ENCODE data around the gene DNAAF5. TPM values are rescaled to one million over a fixed set of nuclear protein-coding genes. Genes with fewer than 3 reads are reported as not detected.

DNAAF5 gene
- total and polyA plus RNA-seq, 2 of the 13 experiments (the other 11 are each of a cell fraction or from before 2014, with no cell fraction given): 11.9 to 21.5 TPM

DNA sequence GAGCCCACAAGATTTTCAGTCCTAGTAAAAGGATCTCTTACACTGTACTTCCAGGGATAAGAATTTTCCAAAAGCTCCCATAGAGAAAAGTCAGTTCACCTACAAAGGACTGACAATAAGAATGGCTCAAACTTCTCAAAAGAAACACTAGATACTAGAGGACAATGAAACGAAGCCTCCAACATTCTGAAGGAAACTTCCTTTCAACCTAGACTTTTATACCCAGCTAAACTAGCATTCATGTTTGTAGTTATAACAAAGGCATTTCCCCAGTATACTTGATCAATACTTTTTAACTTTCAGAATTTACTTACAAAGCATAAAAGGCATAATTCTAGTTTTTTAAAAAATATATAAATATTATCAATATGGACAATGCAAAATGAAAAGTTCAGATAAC is 41.0 kb upstream of the DNAAF5 start:
- in situ Hi-C loops (cut with HindIII; ENCODE audit: extremely low pct_ligation_motif_present, low pct_unique_long_range_greater_than_20kb): no loop called here
- Histone ChIP-seq H3K79me2 (ENCODE audit: insufficient read depth, low read length) (no peaks in the 10 kb centered on the region), H3K9ac (ENCODE audit: insufficient read depth, low read depth, low read length) (no peak overlapping the region), H3K9me3 (ENCODE audit: low read length) (peaks cover 24% of the 10 kb centered on the region), H4K20me1 (ENCODE audit: insufficient read depth, low read length) (no peaks in the 10 kb centered on the region), H3K27ac (ENCODE audit: extremely low read length, insufficient read depth, low read length) (no peak overlapping the region), H3K4me1 (ENCODE audit: insufficient read depth, low read length) (no peaks in the 10 kb centered on the region), H3K36me3 (replicated peaks in 1 of 2; ENCODE audit: control insufficient read depth in 1 of 2, insufficient read depth in 2 of 2, low read length in 2 of 2) (peaks cover 4 to 27% of the 10 kb centered on the region in 2 experiments; a peak in 3 of 5 replicates), H3K4me3 (replicated peaks in 1 of 3; ENCODE audit: insufficient read depth in 1 of 3, low read depth in 2 of 3, low read length in 3 of 3) (no peak overlapping the region), H3K4me2 (ENCODE audit: low read depth, low read length) (no peak overlapping the region), H3K27me3 (ENCODE audit: control insufficient read depth in 1 of 2, insufficient read depth in 2 of 2, low read length in 2 of 2) (no peaks in the 10 kb centered on the region), H2AFZ (ENCODE audit: low read length) (no peak overlapping the region)
- ChIA-PET CTCF (ENCODE audit: low intra/inter-chr PET ratio, low total read pairs) (no interaction called here), POLR2A (no interaction called here)
- 100% methylated on average over 1 of the region's 1 CpG for WGBS (ENCODE audit: low lambda C conversion rate)
- peak; percentile 100 for TF ChIP-seq ZFP1 (CRISPR knock-in tag; IDR thresholded peaks at IDR 0.05)
- TF ChIP-seq, protein P1, sequence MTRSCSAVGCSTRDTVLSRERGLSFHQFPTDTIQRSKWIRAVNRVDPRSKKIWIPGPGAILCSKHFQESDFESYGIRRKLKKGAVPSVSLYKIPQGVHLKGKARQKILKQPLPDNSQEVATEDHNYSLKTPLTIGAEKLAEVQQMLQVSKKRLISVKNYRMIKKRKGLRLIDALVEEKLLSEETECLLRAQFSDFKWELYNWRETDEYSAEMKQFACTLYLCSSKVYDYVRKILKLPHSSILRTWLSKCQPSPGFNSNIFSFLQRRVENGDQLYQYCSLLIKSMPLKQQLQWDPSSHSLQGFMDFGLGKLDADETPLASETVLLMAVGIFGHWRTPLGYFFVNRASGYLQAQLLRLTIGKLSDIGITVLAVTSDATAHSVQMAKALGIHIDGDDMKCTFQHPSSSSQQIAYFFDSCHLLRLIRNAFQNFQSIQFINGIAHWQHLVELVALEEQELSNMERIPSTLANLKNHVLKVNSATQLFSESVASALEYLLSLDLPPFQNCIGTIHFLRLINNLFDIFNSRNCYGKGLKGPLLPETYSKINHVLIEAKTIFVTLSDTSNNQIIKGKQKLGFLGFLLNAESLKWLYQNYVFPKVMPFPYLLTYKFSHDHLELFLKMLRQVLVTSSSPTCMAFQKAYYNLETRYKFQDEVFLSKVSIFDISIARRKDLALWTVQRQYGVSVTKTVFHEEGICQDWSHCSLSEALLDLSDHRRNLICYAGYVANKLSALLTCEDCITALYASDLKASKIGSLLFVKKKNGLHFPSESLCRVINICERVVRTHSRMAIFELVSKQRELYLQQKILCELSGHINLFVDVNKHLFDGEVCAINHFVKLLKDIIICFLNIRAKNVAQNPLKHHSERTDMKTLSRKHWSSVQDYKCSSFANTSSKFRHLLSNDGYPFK (CRISPR knock-in tag; IDR thresholded peaks at IDR 0.05; ENCODE audit: borderline replicate concordance): no peak
- no peak for DNase-seq (ENCODE audit: low spot score)
- no peak for FAIRE-seq
- no TSS peak for BruUV-seq (replicated peaks)
- intact Hi-C loops (cut with micrococcal nuclease; ENCODE audit: unreplicated experiment): no loop called here
- ATAC-seq: no peak

DNA sequence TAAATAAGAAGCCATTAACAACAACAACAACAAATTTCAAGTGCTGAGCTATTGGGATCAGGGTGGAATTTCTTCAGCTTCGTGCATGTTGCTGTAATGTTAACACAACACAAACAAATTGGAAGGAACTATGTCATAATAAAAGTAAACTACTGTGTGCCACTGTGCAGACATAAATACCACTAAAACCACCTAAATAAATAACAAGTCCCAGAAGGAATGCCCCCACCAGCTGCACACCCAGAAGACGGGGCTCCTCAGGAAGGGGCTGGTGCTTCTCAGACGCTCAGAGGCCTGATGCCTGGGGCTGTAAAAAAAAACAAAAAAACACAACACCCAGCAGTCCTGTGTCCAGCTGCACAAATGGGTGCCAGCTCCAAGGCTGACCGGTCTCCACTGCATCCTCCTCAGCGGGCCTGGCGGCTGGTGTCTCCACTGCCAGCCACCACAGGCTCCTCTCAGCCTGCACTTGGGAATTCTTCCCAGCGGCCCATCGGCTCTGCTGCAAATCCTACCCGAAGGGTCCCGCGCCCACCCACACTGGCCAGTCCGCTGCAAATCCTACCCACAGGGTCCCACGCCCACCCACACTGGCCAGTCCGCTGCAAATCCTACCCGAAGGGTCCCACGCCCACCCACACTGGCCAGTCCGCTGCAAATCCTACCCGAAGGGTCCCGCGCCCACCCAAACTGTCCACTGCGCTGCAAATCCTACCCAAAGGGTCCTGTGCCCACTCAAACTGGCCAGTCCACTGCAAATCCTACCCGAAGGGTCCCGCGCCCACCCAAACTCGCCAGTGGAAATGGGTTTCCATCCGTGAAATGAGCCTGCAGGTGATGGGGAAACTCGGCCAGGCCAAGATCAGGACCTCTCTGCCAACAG is 35.8 kb upstream of the DNAAF5 start:
- Histone ChIP-seq H3K9ac (ENCODE audit: insufficient read depth, low read depth, low read length) (no peak overlapping the region), H3K4me2 (ENCODE audit: low read depth, low read length) (no peak overlapping the region), H3K36me3 (replicated peaks in 1 of 2; ENCODE audit: control insufficient read depth in 1 of 2, insufficient read depth in 2 of 2, low read length in 2 of 2) (no peaks in the 10 kb centered on the region; a peak in 1 of 5 replicates), H3K4me1 (ENCODE audit: insufficient read depth, low read length) (no peaks in the 10 kb centered on the region), H3K4me3 (replicated peaks in 1 of 3; ENCODE audit: insufficient read depth in 1 of 3, low read depth in 2 of 3, low read length in 3 of 3) (no peak overlapping the region), H2AFZ (ENCODE audit: low read length) (no peak overlapping the region), H4K20me1 (ENCODE audit: insufficient read depth, low read length) (no peaks in the 10 kb centered on the region), H3K79me2 (ENCODE audit: insufficient read depth, low read length) (no peaks in the 10 kb centered on the region), H3K27ac (ENCODE audit: extremely low read length, insufficient read depth, low read length) (no peak overlapping the region), H3K9me3 (ENCODE audit: low read length) (peaks cover 11% of the 10 kb centered on the region), H3K27me3 (ENCODE audit: control insufficient read depth in 1 of 2, insufficient read depth in 2 of 2, low read length in 2 of 2) (no peaks in the 10 kb centered on the region)
- ChIA-PET POLR2A (no interaction called here), CTCF (ENCODE audit: low intra/inter-chr PET ratio, low total read pairs) (no interaction called here)
- no peak for DNase-seq (ENCODE audit: low spot score)
- no peak for FAIRE-seq
- 97% methylated on average over 19 of the region's 27 CpGs for WGBS (ENCODE audit: low lambda C conversion rate)
- intact Hi-C loops (cut with micrococcal nuclease; ENCODE audit: unreplicated experiment) (no loop called here), in situ Hi-C loops (cut with HindIII; ENCODE audit: extremely low pct_ligation_motif_present, low pct_unique_long_range_greater_than_20kb) (no loop called here)
- TF ChIP-seq, protein P2, sequence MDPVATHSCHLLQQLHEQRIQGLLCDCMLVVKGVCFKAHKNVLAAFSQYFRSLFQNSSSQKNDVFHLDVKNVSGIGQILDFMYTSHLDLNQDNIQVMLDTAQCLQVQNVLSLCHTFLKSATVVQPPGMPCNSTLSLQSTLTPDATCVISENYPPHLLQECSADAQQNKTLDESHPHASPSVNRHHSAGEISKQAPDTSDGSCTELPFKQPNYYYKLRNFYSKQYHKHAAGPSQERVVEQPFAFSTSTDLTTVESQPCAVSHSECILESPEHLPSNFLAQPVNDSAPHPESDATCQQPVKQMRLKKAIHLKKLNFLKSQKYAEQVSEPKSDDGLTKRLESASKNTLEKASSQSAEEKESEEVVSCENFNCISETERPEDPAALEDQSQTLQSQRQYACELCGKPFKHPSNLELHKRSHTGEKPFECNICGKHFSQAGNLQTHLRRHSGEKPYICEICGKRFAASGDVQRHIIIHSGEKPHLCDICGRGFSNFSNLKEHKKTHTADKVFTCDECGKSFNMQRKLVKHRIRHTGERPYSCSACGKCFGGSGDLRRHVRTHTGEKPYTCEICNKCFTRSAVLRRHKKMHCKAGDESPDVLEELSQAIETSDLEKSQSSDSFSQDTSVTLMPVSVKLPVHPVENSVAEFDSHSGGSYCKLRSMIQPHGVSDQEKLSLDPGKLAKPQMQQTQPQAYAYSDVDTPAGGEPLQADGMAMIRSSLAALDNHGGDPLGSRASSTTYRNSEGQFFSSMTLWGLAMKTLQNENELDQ (CRISPR knock-in tag; IDR thresholded peaks at IDR 0.05; ENCODE audit: borderline replicate concordance): no peak
- no TSS peak for BruUV-seq (replicated peaks)
- no peak for ATAC-seq

Measured in HepG2 (cell line).